GM08714 (cell line): ENCODE results near the gene TBKBP1.
"Not testable (repeated sequence)": the region's sequence is repeated elsewhere in the genome, so short reads cannot be mapped to it uniquely, and the experiment has no call there.

Experiments
- H3K4me3 ChIP-seq: fragments of 200-500 bp; sonication (Bioruptor generic); 2 replicates; pipeline ENCODE4 v1.5.1; 2014; ENCODE audit warnings: mild to moderate bottlenecking, low read length, inconsistent platforms
- ZNF274 ChIP-seq: IDR thresholded peaks from 2 replicates; pipeline ENCODE4 v1.6.1; 2012; ENCODE audit warnings: mild to moderate bottlenecking, low read depth, low read length

Gene TBKBP1

GRCh38 chr17:47664624-47664941, 29.4 kb upstream of the TBKBP1 start:
- no peak overlapping the region for H3K4me3 ChIP-seq
- TF ChIP-seq ZNF274: no peak

- no peak overlapping the region for H3K4me3 ChIP-seq
- no peak for TF ChIP-seq ZNF274
These were observed 28.3 kb upstream of the TBKBP1 start for GRCh38 chr17:47665655-47666054.

- no peak for TF ChIP-seq ZNF274
- no peak overlapping the region for H3K4me3 ChIP-seq
These were observed 24.9 kb upstream of the TBKBP1 start for GRCh38 chr17:47669081-47669480.

- H3K4me3 ChIP-seq: no peak overlapping the region
- TF ChIP-seq ZNF274: no peak
These were observed 23.9 kb upstream of the TBKBP1 start for GRCh38 chr17:47670064-47670463.

GRCh38 chr17:47674499-47674898, 19.5 kb upstream of the TBKBP1 start:
- TF ChIP-seq ZNF274: no peak
- H3K4me3 ChIP-seq: no peak overlapping the region

- no peak for TF ChIP-seq ZNF274
- H3K4me3 ChIP-seq: no peak overlapping the region
These were observed 18.4 kb upstream of the TBKBP1 start for GRCh38 chr17:47675380-47676198.

GRCh38 chr17:47676199-47676472, 17.8 kb upstream of the TBKBP1 start:
- H3K4me3 ChIP-seq: no peak overlapping the region
- TF ChIP-seq ZNF274: no peak

- no peak overlapping the region for H3K4me3 ChIP-seq
- TF ChIP-seq ZNF274: no peak
These were observed 17.3 kb upstream of the TBKBP1 start for GRCh38 chr17:47676510-47677165.

- H3K4me3 ChIP-seq: no peak overlapping the region
- no peak for TF ChIP-seq ZNF274
These were observed 15.8 kb upstream of the TBKBP1 start for GRCh38 chr17:47678196-47678595.

GRCh38 chr17:47682138-47682537, 11.8 kb upstream of the TBKBP1 start:
- no peak for TF ChIP-seq ZNF274
- no peak overlapping the region for H3K4me3 ChIP-seq

- H3K4me3 ChIP-seq: not testable (repeated sequence)
These were observed 11.2 kb upstream of the TBKBP1 start for GRCh38 chr17:47682727-47683126.

GRCh38 chr17:47684025-47684424, 9.9 kb upstream of the TBKBP1 start:
- no peak overlapping the region for H3K4me3 ChIP-seq
- TF ChIP-seq ZNF274: no peak

GRCh38 chr17:47684535-47685193, 9.3 kb upstream of the TBKBP1 start:
- H3K4me3 ChIP-seq: no peak overlapping the region
- no peak for TF ChIP-seq ZNF274

GRCh38 chr17:47685556-47686275, 8.2 kb upstream of the TBKBP1 start:
- TF ChIP-seq ZNF274: no peak
- H3K4me3 ChIP-seq: no peak overlapping the region

- no peak overlapping the region for H3K4me3 ChIP-seq
- TF ChIP-seq ZNF274: no peak
These were observed 7.7 kb upstream of the TBKBP1 start for GRCh38 chr17:47686276-47686635.
